Right atrium auricular region (tissue), 2 donors: ENCODE results near the gene CLDN24. TPM values are rescaled to one million over a fixed set of nuclear protein-coding genes. Genes with fewer than 3 reads are reported as not detected.

ENCODE experiments used
- DNase-seq: peaks from one replicate; pipeline ENCODE4 v3.0.0-alpha.2; 2019; ENCODE audit warnings: low spot score
- H3K27ac ChIP-seq, 2 donors: fragments of 200-600 bp; sonication (generic); 1 replicate in 1 of 2; 2 replicates in 1 of 2; pipeline ENCODE4 v1.5.1; 2016 to 2019
- H3K27me3 ChIP-seq, 2 donors: fragments of 200-600 bp; sonication (generic); one replicate each; pipeline versions ENCODE4 v1.5.1 to v1.6.0; 2017 to 2019
- H3K36me3 ChIP-seq: fragments of 200-600 bp; sonication (generic); one replicate; pipeline ENCODE4 v1.5.1; 2016
- H3K4me1 ChIP-seq, 2 donors: fragments of 200-600 bp; sonication (generic); one replicate each; pipeline versions ENCODE4 v1.5.1 to v1.6.0; 2017 to 2019
- H3K4me3 ChIP-seq, 2 donors: fragments of 200-600 bp; sonication (generic); 1 replicate in 1 of 2; 2 replicates in 1 of 2; pipeline ENCODE4 v1.5.1; 2017 to 2019; ENCODE audit warnings: mild to moderate bottlenecking in 1 of 2, moderate library complexity in 1 of 2
- H3K9me3 ChIP-seq, 2 donors: fragments of 200-600 bp; sonication (generic); one replicate each; pipeline ENCODE4 v1.5.1; 2019
- CTCF ChIP-seq, 2 donors: fragments of 200-600 bp; sonication (generic); IDR thresholded peaks; one replicate each; pipeline ENCODE4 v1.5.1; 2019; ENCODE audit warnings: antibody characterized with exemption in 2 of 2
- total RNA-seq, 2 donors: library from RNA; depleted of rRNA; stranded (reverse); fragments of >200 nt; gene quantifications; one replicate each; pipeline ENCODE4 v1.1.0, GENCODE V29; 2016

Gene CLDN24
- total RNA-seq, 2 donors from 2014 or later = not detected

GRCh38 chr4:183347146-183347545 lies 24.9 kb upstream of the CLDN24 start:
- H3K36me3 ChIP-seq = no peaks in the 10 kb centered on the region
- DNase-seq = no peak
- no peaks in the 10 kb centered on the region for H3K9me3 ChIP-seq
- no peak for TF ChIP-seq CTCF (IDR thresholded peaks at IDR 0.05)
- H3K4me1 ChIP-seq = peaks cover 0 to 8% of the 10 kb centered on the region in 2 donors
- no peak overlapping the region for H3K4me3 ChIP-seq
- H3K27ac ChIP-seq = no peak overlapping the region
- H3K27me3 ChIP-seq = no peaks in the 10 kb centered on the region

GRCh38 chr4:183345261-183345660 lies 23.0 kb upstream of the CLDN24 start:
- no peak for TF ChIP-seq CTCF (IDR thresholded peaks at IDR 0.05)
- no peak overlapping the region for H3K4me3 ChIP-seq
- no peak overlapping the region for H3K27ac ChIP-seq
- no peak for DNase-seq
- no peaks in the 10 kb centered on the region for H3K36me3 ChIP-seq
- no peaks in the 10 kb centered on the region for H3K27me3 ChIP-seq
- no peaks in the 10 kb centered on the region for H3K9me3 ChIP-seq
- peaks cover 0 to 8% of the 10 kb centered on the region in 2 donors for H3K4me1 ChIP-seq

- H3K36me3 ChIP-seq = no peaks in the 10 kb centered on the region
- no peak overlapping the region for H3K4me3 ChIP-seq
- peaks cover 0 to 8% of the 10 kb centered on the region in 2 donors for H3K4me1 ChIP-seq
- no peak for DNase-seq
- TF ChIP-seq CTCF (IDR thresholded peaks at IDR 0.05) = no peak
- H3K27me3 ChIP-seq = no peaks in the 10 kb centered on the region
- no peaks in the 10 kb centered on the region for H3K9me3 ChIP-seq
- no peak overlapping the region for H3K27ac ChIP-seq
Measured at GRCh38 chr4:183344523-183345255, 22.5 kb upstream of the CLDN24 start.

- no peak for DNase-seq
- H3K4me3 ChIP-seq = no peak overlapping the region
- no peak overlapping the region for H3K27ac ChIP-seq
- no peaks in the 10 kb centered on the region for H3K36me3 ChIP-seq
- H3K27me3 ChIP-seq = no peaks in the 10 kb centered on the region
- no peak for TF ChIP-seq CTCF (IDR thresholded peaks at IDR 0.05)
- no peaks in the 10 kb centered on the region for H3K9me3 ChIP-seq
- H3K4me1 ChIP-seq = peaks cover 0 to 8% of the 10 kb centered on the region in 2 donors
Measured at GRCh38 chr4:183343730-183344129, 21.5 kb upstream of the CLDN24 start.

- Histone ChIP-seq H3K36me3 (no peaks in the 10 kb centered on the region), H3K4me3 (no peak overlapping the region), H3K9me3 (no peaks in the 10 kb centered on the region), H3K27me3 (no peaks in the 10 kb centered on the region), H3K4me1 (peaks cover 0 to 8% of the 10 kb centered on the region in 2 donors), H3K27ac (no peak overlapping the region)
- no peak for DNase-seq
- no peak for TF ChIP-seq CTCF (IDR thresholded peaks at IDR 0.05)
Measured at GRCh38 chr4:183342541-183343533, 20.6 kb upstream of the CLDN24 start.
